ENCODE results near the gene DCAF6. TPM values are rescaled to one million over a fixed set of nuclear protein-coding genes. Genes with fewer than 3 reads are reported as not detected.

The DCAF6 gene
- polyA plus RNA-seq, 1 donor: 85.3 TPM

DNA sequence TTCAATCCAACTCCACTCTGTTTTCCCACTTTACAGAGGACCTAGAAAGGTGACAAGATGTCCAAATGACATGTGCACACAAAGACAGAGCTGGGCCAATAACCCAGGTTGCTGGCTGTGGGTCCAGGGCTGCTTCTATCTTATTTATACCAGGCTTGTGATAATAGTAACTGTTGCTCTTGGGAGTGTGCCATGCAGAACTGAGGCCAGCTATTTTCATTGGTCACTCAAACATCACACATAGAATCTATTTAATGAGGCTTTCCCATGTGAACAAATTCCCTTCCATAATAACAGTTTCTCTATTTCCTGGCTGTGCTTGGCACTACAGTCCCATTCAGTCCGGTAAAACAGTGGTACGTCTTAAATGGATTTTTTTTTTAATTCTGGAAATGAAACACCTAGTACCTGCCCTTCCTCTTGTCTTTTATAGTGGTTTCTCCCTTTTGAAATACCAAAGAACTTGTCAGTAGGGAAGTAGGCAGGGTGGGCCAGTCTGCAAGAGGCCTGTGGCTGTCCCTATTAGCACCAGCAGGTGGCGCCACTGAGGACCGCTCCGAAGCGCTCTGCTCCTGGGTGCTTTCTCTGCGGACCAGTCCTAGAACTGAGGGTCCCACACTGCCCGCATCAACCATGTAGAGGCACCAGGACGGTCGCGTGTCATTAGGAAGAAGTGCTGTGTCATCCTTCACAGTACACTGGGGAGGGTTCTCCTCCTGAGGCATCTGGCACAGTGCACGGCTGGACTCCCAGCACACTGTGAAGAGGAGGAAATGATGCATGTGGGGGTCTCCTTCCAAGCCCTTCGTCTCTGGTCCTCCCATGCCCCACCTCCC, 148.1 kb downstream of the DCAF6 start:
- no peak for DNase-seq

GRCh38 chr1:168085401-168085872, 149.0 kb downstream of the DCAF6 start:
- DNase-seq: no peak

- no peak for DNase-seq
These were observed 150.0 kb downstream of the DCAF6 start for GRCh38 chr1:168086438-168086837.

DNA sequence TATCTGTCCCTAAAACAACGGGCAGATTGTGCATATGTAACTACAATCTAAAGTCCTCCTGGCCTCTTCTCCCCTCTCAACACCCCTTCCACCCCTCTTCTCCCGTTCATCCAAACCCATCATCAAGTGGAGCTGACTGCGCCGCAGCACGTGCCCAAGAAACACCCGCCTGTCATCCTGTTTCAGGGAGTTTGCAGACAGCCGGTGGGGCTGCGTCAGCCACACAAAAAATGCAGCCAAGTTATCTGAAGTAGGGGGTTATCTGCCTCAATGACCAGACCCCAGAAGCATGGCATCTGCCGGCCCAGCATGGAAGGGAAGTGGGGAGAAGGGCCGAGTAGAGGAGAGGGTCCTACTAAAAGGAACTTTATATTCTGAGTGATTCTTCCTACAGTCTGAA, 151.2 kb downstream of the DCAF6 start:
- no peak for DNase-seq

- DNase-seq: no peak
These were observed 152.2 kb downstream of the DCAF6 start for GRCh38 chr1:168088511-168089325.

- no peak for DNase-seq
These were observed 153.0 kb downstream of the DCAF6 start for GRCh38 chr1:168089326-168089978.

DNA sequence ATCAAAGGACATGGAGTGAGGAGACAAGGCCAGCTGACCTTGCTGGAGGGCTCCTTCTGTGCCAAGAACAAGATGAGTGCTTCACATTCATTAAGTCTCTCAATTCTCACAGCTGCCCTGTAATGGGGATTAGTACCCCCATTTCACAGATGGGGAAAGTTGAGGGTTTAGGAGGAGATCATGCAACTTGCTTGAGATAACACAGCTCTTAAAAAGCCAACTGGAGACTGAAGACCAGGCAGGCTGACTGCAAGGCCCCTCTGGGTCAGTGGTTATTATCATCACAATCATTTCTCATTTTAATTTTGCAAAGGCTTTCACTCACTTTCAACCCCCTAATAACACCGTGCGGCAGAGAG, 153.5 kb downstream of the DCAF6 start:
- no peak for DNase-seq

DNA sequence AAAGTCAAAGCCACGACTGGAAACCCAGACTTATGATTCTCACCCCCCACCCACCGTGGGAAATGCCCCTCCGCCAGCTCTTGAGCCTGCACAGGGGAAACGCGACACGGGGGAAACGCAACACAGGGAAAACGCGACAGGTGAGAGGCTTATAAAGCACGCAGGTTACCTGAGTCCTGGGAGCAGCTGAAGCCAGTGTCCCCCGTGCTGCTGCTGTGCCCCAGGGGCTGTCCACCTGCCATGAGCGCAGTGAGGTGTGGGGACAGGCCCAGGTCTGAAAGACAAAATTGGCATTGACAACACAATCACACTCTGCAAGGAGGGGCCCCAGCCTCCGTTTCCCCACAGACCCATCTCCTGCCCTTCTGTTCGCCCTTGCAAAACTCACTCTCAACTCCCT, 153.9 kb downstream of the DCAF6 start:
- no peak for DNase-seq

DNA sequence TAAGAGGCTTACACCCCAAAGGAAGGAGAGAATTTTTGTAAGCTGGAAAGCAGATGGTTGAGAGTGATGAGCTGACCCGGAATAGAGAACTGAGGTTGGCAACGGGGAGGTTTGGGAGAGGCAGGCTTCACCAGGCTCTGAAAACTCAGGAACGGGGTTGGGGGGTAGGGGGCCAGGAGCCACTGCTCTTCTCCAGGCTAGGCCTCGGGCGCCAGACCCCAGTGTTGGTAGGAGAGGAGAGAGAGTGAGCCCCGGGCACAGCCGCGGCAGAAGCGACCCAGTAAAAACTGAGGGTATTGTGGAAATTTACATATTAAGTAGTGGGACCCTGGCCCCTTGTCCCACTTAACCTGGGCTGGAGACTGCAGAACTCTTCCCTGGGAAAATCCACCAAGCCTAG, 154.6 kb downstream of the DCAF6 start:
- no peak for DNase-seq

GRCh38 chr1:168091720-168092550, 155.5 kb downstream of the DCAF6 start:
- no peak for DNase-seq

DNA sequence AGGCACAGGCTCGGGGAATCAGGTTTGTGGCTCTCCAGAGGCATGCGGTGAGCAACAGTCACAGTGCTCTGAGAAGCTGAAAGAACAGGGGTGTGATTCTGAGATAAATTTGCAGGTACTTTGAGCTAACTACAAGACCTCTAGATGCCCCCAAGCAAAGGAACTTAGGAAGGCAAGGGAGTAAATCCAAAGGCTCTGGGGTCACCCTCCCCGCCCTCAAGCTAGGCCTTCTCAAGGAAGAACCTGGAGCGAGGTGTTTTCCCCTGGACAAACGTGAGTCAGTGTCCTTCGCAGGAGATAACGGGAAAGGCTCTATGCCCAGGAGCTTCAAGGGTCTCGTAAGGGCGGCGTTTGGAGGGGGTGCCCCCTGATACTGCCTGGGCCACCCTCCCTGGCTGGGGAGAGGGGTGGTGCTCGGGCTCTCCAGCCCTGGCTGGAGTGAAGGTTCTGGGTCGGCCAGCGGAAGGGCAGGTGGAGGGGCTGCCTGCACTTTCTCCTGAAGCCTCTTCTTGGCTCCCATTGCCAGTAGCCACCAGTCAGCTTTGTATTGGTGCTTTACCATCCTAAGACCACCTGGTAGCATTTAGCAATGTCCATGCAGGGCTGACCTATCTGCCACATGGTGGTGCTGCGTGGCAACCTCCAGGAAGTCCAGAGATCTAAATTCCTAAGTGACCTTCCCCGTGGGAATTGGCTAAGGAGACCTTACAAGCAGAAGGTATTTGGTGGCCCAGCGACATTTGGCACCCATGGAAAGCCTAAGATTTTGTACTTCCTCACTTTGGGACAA, 156.3 kb downstream of the DCAF6 start:
- no peak for DNase-seq

DNA sequence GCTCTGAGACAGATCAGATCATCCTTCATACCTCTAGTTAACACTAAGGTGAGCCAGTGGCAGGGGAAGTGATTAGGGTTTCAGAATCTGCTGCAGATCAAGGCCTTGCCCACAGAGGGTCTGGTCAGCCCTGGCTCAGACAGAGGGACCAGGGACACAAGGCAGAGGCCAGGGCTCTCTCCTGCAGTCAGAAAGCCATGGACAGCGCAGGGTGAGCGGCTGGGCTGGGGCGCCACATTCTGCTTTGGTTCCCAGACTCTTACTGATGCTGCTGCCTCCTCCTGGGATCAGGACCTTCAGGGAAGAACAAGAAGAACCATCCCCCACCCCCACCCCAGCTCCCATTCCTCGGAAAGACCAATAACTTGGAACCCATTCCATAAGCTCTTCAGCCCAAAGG, 157.1 kb downstream of the DCAF6 start:
- DNase-seq: no peak

GRCh38 chr1:168095476-168095875, 159.0 kb downstream of the DCAF6 start:
- DNase-seq: no peak

- no peak for DNase-seq
These were observed 160.0 kb downstream of the DCAF6 start for GRCh38 chr1:168096296-168097165.

- no peak for DNase-seq
These were observed 161.5 kb downstream of the DCAF6 start for GRCh38 chr1:168097921-168098528.

- no peak for DNase-seq
These were observed 162.2 kb downstream of the DCAF6 start for GRCh38 chr1:168098534-168099320.

- no peak for DNase-seq
These were observed 162.9 kb downstream of the DCAF6 start for GRCh38 chr1:168099337-168099801.

GRCh38 chr1:168100315-168101002, 164.0 kb downstream of the DCAF6 start:
- DNase-seq: no peak

Data from left kidney (tissue), 2 donors.